PFSK-1 (cell line): Measurements from ENCODE around the gene DNAI7.

Experiments used
- REST ChIP-seq, 2 experiments: IDR thresholded peaks; 2 replicates each; pipeline versions ENCODE4 v1.6.1 to v1.8.0; 2011 to 2012; ENCODE audit warnings: low read depth in 2 of 2, low read length in 2 of 2, control low read depth in 1 of 2, inconsistent platforms in 1 of 2, mild to moderate bottlenecking in 1 of 2, moderate library complexity in 1 of 2; ENCODE audit not compliant: insufficient read depth in 1 of 2
- SIN3A ChIP-seq: IDR thresholded peaks from 2 replicates; pipeline ENCODE4 v1.6.1; 2012; ENCODE audit warnings: mild to moderate bottlenecking, low read length, moderate library complexity, borderline replicate concordance; ENCODE audit not compliant: insufficient read depth

GRCh38 chr12:25207846-25208245 lies 12.9 kb upstream of the DNAI7 start:
- no peak for TF ChIP-seq REST (IDR thresholded peaks at IDR 0.05; ENCODE audit: insufficient read depth in 1 of 2, low read depth in 2 of 2, low read length in 2 of 2)
- TF ChIP-seq SIN3A: no peak
